Vagina (tissue), 2 donors: ENCODE results near the gene ERBIN. TPM values are rescaled to one million over a fixed set of nuclear protein-coding genes. Genes with fewer than 3 reads are reported as not detected.

Source experiments
- DNase-seq, 2 donors: peaks; one replicate each; pipeline ENCODE4 v3.0.0-alpha.2; 2017; ENCODE audit errors: extremely low spot score in 2 of 2
- H3K27ac ChIP-seq: fragments of 200-600 bp; sonication (generic); one replicate; pipeline ENCODE4 v1.5.1; 2019
- H3K27me3 ChIP-seq: fragments of 200-600 bp; sonication (generic); one replicate; pipeline ENCODE4 v1.5.1; 2019
- H3K36me3 ChIP-seq, 2 donors: fragments of 200-600 bp; sonication (generic); one replicate each; pipeline ENCODE4 v1.5.1; 2017 to 2019
- H3K4me1 ChIP-seq: fragments of 200-600 bp; sonication (generic); one replicate; pipeline ENCODE4 v1.5.1; 2019
- H3K4me3 ChIP-seq, 2 donors: fragments of 200-600 bp; sonication (generic); 1 replicate in 1 of 2; 2 replicates in 1 of 2; pipeline ENCODE4 v1.5.1; 2016 to 2019
- H3K9me3 ChIP-seq: fragments of 200-600 bp; sonication (generic); one replicate; pipeline ENCODE4 v1.5.1; 2019
- CTCF ChIP-seq, 3 experiments: fragments of 450-650 bp in 2 of 3; fragments of 200-600 bp in 1 of 3; sonication (generic) in 1 of 3; IDR thresholded peaks; one replicate each; pipeline ENCODE4 v1.5.1; 2017 to 2019; ENCODE audit warnings: antibody characterized with exemption in 3 of 3, mild to moderate bottlenecking in 2 of 3, moderate library complexity in 2 of 3
- POLR2A ChIP-seq, 2 donors: fragments of 450-650 bp; IDR thresholded peaks; one replicate each; pipeline ENCODE4 v1.6.1; 2017; ENCODE audit warnings: antibody characterized with exemption in 2 of 2, mild to moderate bottlenecking in 2 of 2, moderate library complexity in 2 of 2
- POLR2AphosphoS5 ChIP-seq, 2 donors: sonication (generic); formaldehyde crosslinking; IDR thresholded peaks; one replicate each; pipeline ENCODE4 v1.9.0; 2017; ENCODE audit warnings: antibody characterized with exemption in 2 of 2, mild to moderate bottlenecking in 2 of 2, low read depth in 1 of 2; ENCODE audit not compliant: insufficient read depth in 1 of 2
- intact Hi-C: fragments of 100-400 bp; cut with DNase I; formaldehyde crosslinking; loops from one replicate; pipeline ENCODE4 v1.15.1; 2023
- total RNA-seq: library from RNA; depleted of rRNA; stranded (reverse); fragments of >200 nt; gene quantifications from one replicate; pipeline ENCODE4 v1.2.3, GENCODE V29; 2016

Gene ERBIN
- total RNA-seq, 1 donor from 2014 or later = 52.3 TPM

GRCh38 chr5:65989158-65989557, 62.8 kb downstream of the ERBIN start:
- Histone ChIP-seq H3K4me3 (no peak overlapping the region), H3K9me3 (no peaks in the 10 kb centered on the region), H3K27me3 (no peaks in the 10 kb centered on the region), H3K27ac (no peak overlapping the region), H3K36me3 (no peaks in the 10 kb centered on the region), H3K4me1 (peaks cover 30% of the 10 kb centered on the region)
- intact Hi-C loops = no loop called here
- no peak for DNase-seq
- no peak for TF ChIP-seq POLR2A (IDR thresholded peaks at IDR 0.05)
- TF ChIP-seq POLR2AphosphoS5 (IDR thresholded peaks at IDR 0.05; ENCODE audit: insufficient read depth in 1 of 2, low read depth in 1 of 2) = no peak
- TF ChIP-seq CTCF (IDR thresholded peaks at IDR 0.05) = no peak

DNA sequence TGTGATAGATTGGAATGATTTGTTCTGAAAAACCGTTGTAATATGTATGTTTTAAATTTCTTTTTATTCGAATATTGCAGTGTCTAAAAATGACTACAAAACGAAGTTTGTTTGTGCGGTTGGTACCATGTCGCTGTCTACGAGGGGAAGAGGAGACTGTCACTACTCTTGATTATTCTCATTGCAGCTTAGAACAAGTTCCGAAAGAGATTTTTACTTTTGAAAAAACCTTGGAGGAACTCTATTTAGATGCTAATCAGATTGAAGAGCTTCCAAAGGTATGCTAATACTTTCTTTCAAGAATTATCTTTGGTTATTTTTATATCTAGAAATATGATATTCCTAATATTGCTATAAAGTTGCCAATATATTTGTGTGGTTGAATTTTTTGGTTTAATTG, 66.3 kb downstream of the ERBIN start:
- DNase-seq = no peak

GRCh38 chr5:65994117-65994786, 67.9 kb downstream of the ERBIN start:
- Histone ChIP-seq H3K27me3 (no peaks in the 10 kb centered on the region), H3K4me1 (no peaks in the 10 kb centered on the region), H3K36me3 (no peaks in the 10 kb centered on the region), H3K4me3 (no peak overlapping the region), H3K9me3 (no peaks in the 10 kb centered on the region), H3K27ac (no peak overlapping the region)
- intact Hi-C loops = no loop called here
- no peak for TF ChIP-seq POLR2A (IDR thresholded peaks at IDR 0.05)
- no peak for TF ChIP-seq CTCF (IDR thresholded peaks at IDR 0.05)
- no peak for TF ChIP-seq POLR2AphosphoS5 (IDR thresholded peaks at IDR 0.05; ENCODE audit: insufficient read depth in 1 of 2, low read depth in 1 of 2)
- no peak for DNase-seq

More for the DNA sequence above, 66.3 kb downstream of the ERBIN start:
- H3K4me1 ChIP-seq = no peaks in the 10 kb centered on the region
- no peaks in the 10 kb centered on the region for H3K36me3 ChIP-seq
- no peak overlapping the region for H3K4me3 ChIP-seq
- no peaks in the 10 kb centered on the region for H3K27me3 ChIP-seq
- TF ChIP-seq POLR2A (IDR thresholded peaks at IDR 0.05) (no peak), CTCF (IDR thresholded peaks at IDR 0.05) (no peak), POLR2AphosphoS5 (IDR thresholded peaks at IDR 0.05; ENCODE audit: insufficient read depth in 1 of 2, low read depth in 1 of 2) (no peak)
- intact Hi-C loops = no loop called here
- no peak overlapping the region for H3K27ac ChIP-seq
- H3K9me3 ChIP-seq = no peaks in the 10 kb centered on the region

- H3K4me3 ChIP-seq = no peak overlapping the region
- TF ChIP-seq POLR2A (IDR thresholded peaks at IDR 0.05) (no peak), POLR2AphosphoS5 (IDR thresholded peaks at IDR 0.05; ENCODE audit: insufficient read depth in 1 of 2, low read depth in 1 of 2) (no peak), CTCF (IDR thresholded peaks at IDR 0.05) (no peak)
- H3K9me3 ChIP-seq = no peaks in the 10 kb centered on the region
- no peak for DNase-seq
- no peaks in the 10 kb centered on the region for H3K27me3 ChIP-seq
- intact Hi-C loops = no loop called here
- peaks cover 0 to 4% of the 10 kb centered on the region in 2 donors for H3K36me3 ChIP-seq
- no peak overlapping the region for H3K27ac ChIP-seq
- no peaks in the 10 kb centered on the region for H3K4me1 ChIP-seq
Observed at GRCh38 chr5:65999061-65999723, 72.8 kb downstream of the ERBIN start.

DNA sequence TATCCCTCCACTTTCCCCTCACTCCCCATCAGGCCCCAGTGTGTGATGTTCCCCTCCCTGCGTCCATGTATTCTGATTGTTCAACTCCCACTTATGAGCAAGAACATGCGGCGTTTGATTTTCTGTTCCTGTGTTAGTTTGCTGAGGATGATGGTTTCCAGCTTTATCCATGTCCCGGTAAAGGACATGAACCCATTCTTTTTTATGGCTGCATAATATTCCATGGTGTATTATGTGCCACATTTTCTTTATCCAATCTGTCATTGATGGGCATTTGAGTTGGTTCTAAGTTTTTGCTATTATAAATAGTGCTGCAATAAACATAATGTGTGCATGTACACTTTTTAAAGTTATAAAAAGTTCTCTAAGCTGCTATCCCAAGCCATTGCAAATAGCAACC, 75.6 kb downstream of the ERBIN start:
- no peak for DNase-seq
- no peak for TF ChIP-seq POLR2AphosphoS5 (IDR thresholded peaks at IDR 0.05; ENCODE audit: insufficient read depth in 1 of 2, low read depth in 1 of 2)
- no peak overlapping the region for H3K27ac ChIP-seq
- no peaks in the 10 kb centered on the region for H3K27me3 ChIP-seq
- H3K36me3 ChIP-seq = peaks cover 0 to 4% of the 10 kb centered on the region in 2 donors
- intact Hi-C loops = no loop called here
- H3K9me3 ChIP-seq = no peaks in the 10 kb centered on the region
- H3K4me1 ChIP-seq = no peaks in the 10 kb centered on the region
- no peak overlapping the region for H3K4me3 ChIP-seq
